IMR-90 (cell line): ENCODE data around the gene NFYC. TPM values are rescaled to one million over a fixed set of nuclear protein-coding genes. Genes with fewer than 3 reads are reported as not detected.

ENCODE experiments used
- ATAC-seq: fragments of 200-7000 bp; cut with Tn5 transposase; 2 replicates; pipeline ENCODE4 v1.9.1; 2020; ENCODE audit warnings: low read depth, mild to moderate bottlenecking, moderate library complexity
- BruUV-seq: library from RNA; stranded (reverse); fragments of 400-500 nt; replicated peaks from 2 replicates; lab custom pipeline; 2021; lab: Mats Ljungman, UMichigan
- CTCF ChIA-PET: fragments of 300-600 bp; formaldehyde crosslinking; extraction: SDS; loops from one replicate; lab custom pipeline; 2021; ENCODE audit warnings: antibody characterized with exemption; lab: Yijun Ruan, JAX
- POLR2A ChIA-PET: fragments of 300-600 bp; sonication (Branson Sonifier 250); formaldehyde crosslinking; loops from one replicate; lab custom pipeline; 2022; ENCODE audit warnings: antibody characterized with exemption; ENCODE audit not compliant: unreplicated experiment; lab: Charles Lee
- DNase-seq: peaks from one replicate; pipeline ENCODE4 v3.0.0; 2013
- H2AFZ ChIP-seq: replicated peaks from 2 replicates; pipeline ENCODE3; 2013; ENCODE audit warnings: low read length, mild to moderate bottlenecking; ENCODE audit not compliant: poor library complexity
- H2AK5ac ChIP-seq: 2 replicates; pipeline ENCODE4 v1.6.1; 2013; ENCODE audit warnings: low read depth, low read length, inconsistent platforms
- H2AK9ac ChIP-seq: replicated peaks from 2 replicates; pipeline ENCODE3; 2013; ENCODE audit warnings: mild to moderate bottlenecking, low read depth, low read length, moderate library complexity; ENCODE audit not compliant: poor library complexity
- H2BK120ac ChIP-seq: 2 replicates; pipeline ENCODE4 v1.6.1; 2013; ENCODE audit warnings: low read depth, low read length, inconsistent platforms
- H2BK15ac ChIP-seq: 3 replicates; pipeline ENCODE4 v1.6.1; 2013; ENCODE audit warnings: low read depth, low read length, inconsistent platforms
- H2BK20ac ChIP-seq: 2 replicates; pipeline ENCODE4 v1.6.1; 2013; ENCODE audit warnings: low read depth, mild to moderate bottlenecking, inconsistent platforms, low read length, moderate library complexity
- H2BK5ac ChIP-seq: 2 replicates; pipeline ENCODE4 v1.6.1; 2013; ENCODE audit warnings: mild to moderate bottlenecking, low read depth, low read length, inconsistent platforms; ENCODE audit not compliant: poor library complexity, severe bottlenecking
- H3K14ac ChIP-seq: replicated peaks from 2 replicates; pipeline ENCODE4 v1.6.1; 2013; ENCODE audit warnings: low read depth, low read length, inconsistent platforms
- H3K18ac ChIP-seq: 2 replicates; pipeline ENCODE4 v1.6.1; 2013; ENCODE audit warnings: low read depth, low read length, control low read depth
- H3K23ac ChIP-seq: 2 replicates; pipeline ENCODE4 v1.6.1; 2013; ENCODE audit warnings: low read depth, low read length, inconsistent platforms
- H3K27ac ChIP-seq: 2 replicates; pipeline ENCODE4 v1.5.1; 2013; ENCODE audit warnings: mild to moderate bottlenecking, control low read depth, low read length; ENCODE audit not compliant: insufficient read depth
- H3K27me3 ChIP-seq: 2 replicates; pipeline ENCODE4 v1.6.1; 2013; ENCODE audit warnings: low read length; ENCODE audit not compliant: control insufficient read depth, insufficient read depth
- H3K36me3 ChIP-seq: 2 replicates; pipeline ENCODE4 v1.6.1; 2013; ENCODE audit warnings: low read length, mixed read lengths; ENCODE audit not compliant: control insufficient read depth, insufficient read depth
- H3K4ac ChIP-seq: 2 replicates; pipeline ENCODE4 v1.6.1; 2013; ENCODE audit warnings: low read depth, low read length, inconsistent platforms
- H3K4me1 ChIP-seq: 2 replicates; pipeline ENCODE4 v1.6.1; 2013; ENCODE audit warnings: low read length, mixed read lengths; ENCODE audit not compliant: control insufficient read depth, insufficient read depth
- H3K4me2 ChIP-seq: 2 replicates; pipeline ENCODE4 v1.6.1; 2013; ENCODE audit warnings: low read depth, mild to moderate bottlenecking, control low read depth, low read length, moderate library complexity
- H3K4me3 ChIP-seq: 2 replicates; pipeline ENCODE4 v1.5.1; 2013; ENCODE audit warnings: low read depth, mild to moderate bottlenecking, control low read depth, low read length, moderate library complexity; ENCODE audit not compliant: insufficient read depth
- H3K56ac ChIP-seq: 2 replicates; pipeline ENCODE4 v1.6.1; 2013; ENCODE audit warnings: low read length, inconsistent platforms; ENCODE audit not compliant: insufficient read depth; ENCODE audit errors: extremely low read depth
- H3K79me1 ChIP-seq, 2 experiments: 2 replicates each; pipeline ENCODE4 v1.6.1; 2013; ENCODE audit warnings: low read length in 2 of 2, inconsistent platforms in 1 of 2, low read depth in 1 of 2
- H3K9ac ChIP-seq: 2 replicates; pipeline ENCODE4 v1.6.1; 2013; ENCODE audit warnings: low read depth, low read length, control low read depth
- H3K9me1 ChIP-seq: 2 replicates; pipeline ENCODE4 v1.6.1; 2013; ENCODE audit warnings: low read length, inconsistent platforms; ENCODE audit not compliant: insufficient read depth
- H3K9me3 ChIP-seq: 2 replicates; pipeline ENCODE4 v1.6.1; 2013; ENCODE audit warnings: low read length; ENCODE audit not compliant: control insufficient read depth, insufficient read depth
- H4K20me1 ChIP-seq: 2 replicates; pipeline ENCODE4 v1.6.1; 2013; ENCODE audit warnings: low read length, inconsistent platforms; ENCODE audit not compliant: insufficient read depth
- H4K5ac ChIP-seq: 2 replicates; pipeline ENCODE4 v1.6.1; 2013; ENCODE audit warnings: mild to moderate bottlenecking, low read depth, low read length, control low read depth
- H4K8ac ChIP-seq, 2 experiments: 2 replicates each; pipeline ENCODE4 v1.6.1; 2013; ENCODE audit warnings: low read depth in 2 of 2, low read length in 2 of 2, control low read depth in 1 of 2, inconsistent platforms in 1 of 2
- H4K91ac ChIP-seq: 2 replicates; pipeline ENCODE4 v1.6.1; 2013; ENCODE audit warnings: low read depth, low read length, inconsistent platforms; ENCODE audit not compliant: insufficient read depth
- CEBPB ChIP-seq: IDR thresholded peaks from 2 replicates; pipeline ENCODE4 v1.6.1; 2012; ENCODE audit warnings: low read depth, low read length, improper control_type of control experiment
- FOS ChIP-seq: fragments of 150-350 bp; IDR thresholded peaks from 2 replicates; pipeline ENCODE4 v1.6.1; 2016; ENCODE audit warnings: low read depth, low read length
- MAZ ChIP-seq: IDR thresholded peaks from 2 replicates; pipeline ENCODE4 v1.6.1; 2012; ENCODE audit warnings: low read depth, mild to moderate bottlenecking, low read length, improper control_type of control experiment, moderate library complexity, borderline replicate concordance
- MXI1 ChIP-seq: IDR thresholded peaks from 2 replicates; pipeline ENCODE4 v1.6.1; 2012; ENCODE audit warnings: low read depth, mild to moderate bottlenecking, low read length, moderate library complexity, borderline replicate concordance
- NFE2L2 ChIP-seq: fragments of 150-350 bp; IDR thresholded peaks from 2 replicates; pipeline ENCODE4 v1.6.1; 2016; ENCODE audit warnings: low read depth, mild to moderate bottlenecking, low read length
- POLR2A ChIP-seq: IDR thresholded peaks from 2 replicates; pipeline ENCODE4 v1.6.1; 2012; ENCODE audit warnings: mild to moderate bottlenecking, low read depth, low read length
- RAD21 ChIP-seq: IDR thresholded peaks from 2 replicates; pipeline ENCODE4 v1.6.1; 2012; ENCODE audit warnings: low read length, improper control_type of control experiment
- RCOR1 ChIP-seq: IDR thresholded peaks from 2 replicates; pipeline ENCODE4 v1.6.1; 2012; ENCODE audit warnings: mild to moderate bottlenecking, low read length, improper control_type of control experiment; ENCODE audit not compliant: insufficient replicate concordance
- RFX5 ChIP-seq: IDR thresholded peaks from 2 replicates; pipeline ENCODE4 v1.8.0; 2012; ENCODE audit warnings: low read depth, mild to moderate bottlenecking, low read length, moderate library complexity
- SMC3 ChIP-seq: fragments of 150-350 bp; IDR thresholded peaks from 2 replicates; pipeline ENCODE4 v1.6.1; 2016; ENCODE audit warnings: low read depth, mild to moderate bottlenecking, antibody characterized with exemption, low read length, moderate library complexity
- WGBS, 2 experiments: methylation state at CpG; one replicate each; pipeline versions ENCODE4 v1.1.5 to v1.1.7; 2013; ENCODE audit warnings: missing lambda C conversion rate in 2 of 2; ENCODE audit not compliant: insufficient read length in 1 of 2; ENCODE audit errors: extremely low coverage in 2 of 2; 5-methylcytosine and 5-hydroxymethylcytosine counted together
- dilution Hi-C: fragments of 300-500 bp; cut with HindIII; formaldehyde crosslinking; loops from one replicate; pipeline ENCODE4 v1.14.3; 2018; ENCODE audit warnings: low sequenced_read_pairs; ENCODE audit not compliant: unreplicated experiment
- in situ Hi-C: fragments of 300-500 bp; cut with MboI; formaldehyde crosslinking; loops from 3 replicates; pipeline ENCODE4 v1.14.3; 2019; ENCODE audit warnings: low sequenced_read_pairs, inconsistent platforms, mixed read lengths
- intact Hi-C: fragments of 100-400 bp; cut with micrococcal nuclease; formaldehyde crosslinking; loops from 2 replicates; pipeline ENCODE4 v1.10.0; 2022
- polyA plus RNA-seq, 3 experiments: library from polyadenylated mRNA; depleted of rRNA; stranded (reverse); fragments of >200 nt; gene quantifications; 2 replicates each; pipeline ENCODE4 v1.2.3, GENCODE V29; 2012; ENCODE audit warnings: low replicate concordance in 1 of 3
- total RNA-seq: library from RNA; depleted of rRNA; stranded (reverse); fragments of >200 nt; gene quantifications from 2 replicates; pipeline ENCODE4 v1.2.3, GENCODE V29; 2012
- TF ChIP-seq, protein P1 (sequence below): fragments of 150-350 bp; IDR thresholded peaks from 2 replicates; pipeline ENCODE4 v1.6.1; 2016; ENCODE audit warnings: low read depth, mild to moderate bottlenecking, low read length, moderate library complexity, borderline replicate concordance
- TF ChIP-seq, protein P2 (sequence below): fragments of 150-350 bp; IDR thresholded peaks from 2 replicates; pipeline ENCODE4 v1.6.1; 2017; ENCODE audit warnings: mild to moderate bottlenecking, antibody characterized with exemption, low read length, low read depth
- TF ChIP-seq, protein P3 (sequence below): conservative IDR thresholded peaks from 2 replicates; pipeline ENCODE4 v1.5.1; 2012; ENCODE audit warnings: mild to moderate bottlenecking, low read depth, low read length, improper control_type of control experiment

Gene NFYC
- total and polyA plus RNA-seq, 2 of the 4 experiments (the other 2 are of a cell fraction): 45.2 to 62.2 TPM

GRCh38 chr1:40664791-40665190, 26.7 kb upstream of the NFYC start:
- Histone ChIP-seq H2BK20ac (no peak overlapping the region), H3K18ac (no peak overlapping the region), H4K91ac (no peak overlapping the region), H4K8ac (no peak overlapping the region), H3K56ac (no peak overlapping the region), H3K4ac (no peak overlapping the region), H3K79me1 (no peaks in the 10 kb centered on the region), H3K23ac (no peak overlapping the region), H3K14ac (no peak overlapping the region), H3K9me3 (no peaks in the 10 kb centered on the region), H3K4me1 (no peaks in the 10 kb centered on the region; the same call in 1 of the 2 replicates), H3K27ac (no peak overlapping the region), H2BK5ac (no peak overlapping the region), H2AK5ac (no peak overlapping the region), H3K27me3 (peaks cover 26% of the 10 kb centered on the region), H3K9me1 (no peaks in the 10 kb centered on the region; the same call in 1 of the 2 replicates), H4K5ac (no peak overlapping the region), H2BK15ac (no peak overlapping the region), H3K36me3 (no peaks in the 10 kb centered on the region), H3K4me2 (no peak overlapping the region), H4K20me1 (no peaks in the 10 kb centered on the region), H2AK9ac (no peak overlapping the region), H2AFZ (no peak overlapping the region), H2BK120ac (no peak overlapping the region), H3K4me3 (no peak overlapping the region), H3K9ac (no peak overlapping the region)
- ChIA-PET CTCF (no interaction called here), POLR2A (interaction anchor here (0.6 kb wide), 1 partner anchor 122 kb away, joined by 4 read pairs; no protein-coding TSS in a partner anchor)
- in situ Hi-C loops (no loop called here), intact Hi-C loops (loop anchor here (5.0 to 10.0 kb wide), 2 partner anchors 130 to 522 kb away; partner anchors contain the start of gene ZNF684), dilution Hi-C loops (no loop called here)
- ATAC-seq (no peak), DNase-seq (no peak)
- WGBS, 2 experiments: no CpG with 5 or more reads among the region's 2 CpGs
- TF ChIP-seq RFX5 (no peak), MXI1 (no peak), CEBPB (no peak), RAD21 (no peak), RCOR1 (no peak), FOS (no peak), POLR2A (no peak), NFE2L2 (no peak), SMC3 (no peak), MAZ (no peak)
- TF ChIP-seq, protein P1, sequence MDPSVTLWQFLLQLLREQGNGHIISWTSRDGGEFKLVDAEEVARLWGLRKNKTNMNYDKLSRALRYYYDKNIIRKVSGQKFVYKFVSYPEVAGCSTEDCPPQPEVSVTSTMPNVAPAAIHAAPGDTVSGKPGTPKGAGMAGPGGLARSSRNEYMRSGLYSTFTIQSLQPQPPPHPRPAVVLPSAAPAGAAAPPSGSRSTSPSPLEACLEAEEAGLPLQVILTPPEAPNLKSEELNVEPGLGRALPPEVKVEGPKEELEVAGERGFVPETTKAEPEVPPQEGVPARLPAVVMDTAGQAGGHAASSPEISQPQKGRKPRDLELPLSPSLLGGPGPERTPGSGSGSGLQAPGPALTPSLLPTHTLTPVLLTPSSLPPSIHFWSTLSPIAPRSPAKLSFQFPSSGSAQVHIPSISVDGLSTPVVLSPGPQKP: no peak
- TF ChIP-seq, protein P2, sequence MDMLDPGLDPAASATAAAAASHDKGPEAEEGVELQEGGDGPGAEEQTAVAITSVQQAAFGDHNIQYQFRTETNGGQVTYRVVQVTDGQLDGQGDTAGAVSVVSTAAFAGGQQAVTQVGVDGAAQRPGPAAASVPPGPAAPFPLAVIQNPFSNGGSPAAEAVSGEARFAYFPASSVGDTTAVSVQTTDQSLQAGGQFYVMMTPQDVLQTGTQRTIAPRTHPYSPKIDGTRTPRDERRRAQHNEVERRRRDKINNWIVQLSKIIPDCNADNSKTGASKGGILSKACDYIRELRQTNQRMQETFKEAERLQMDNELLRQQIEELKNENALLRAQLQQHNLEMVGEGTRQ: no peak
- TF ChIP-seq, protein P3, sequence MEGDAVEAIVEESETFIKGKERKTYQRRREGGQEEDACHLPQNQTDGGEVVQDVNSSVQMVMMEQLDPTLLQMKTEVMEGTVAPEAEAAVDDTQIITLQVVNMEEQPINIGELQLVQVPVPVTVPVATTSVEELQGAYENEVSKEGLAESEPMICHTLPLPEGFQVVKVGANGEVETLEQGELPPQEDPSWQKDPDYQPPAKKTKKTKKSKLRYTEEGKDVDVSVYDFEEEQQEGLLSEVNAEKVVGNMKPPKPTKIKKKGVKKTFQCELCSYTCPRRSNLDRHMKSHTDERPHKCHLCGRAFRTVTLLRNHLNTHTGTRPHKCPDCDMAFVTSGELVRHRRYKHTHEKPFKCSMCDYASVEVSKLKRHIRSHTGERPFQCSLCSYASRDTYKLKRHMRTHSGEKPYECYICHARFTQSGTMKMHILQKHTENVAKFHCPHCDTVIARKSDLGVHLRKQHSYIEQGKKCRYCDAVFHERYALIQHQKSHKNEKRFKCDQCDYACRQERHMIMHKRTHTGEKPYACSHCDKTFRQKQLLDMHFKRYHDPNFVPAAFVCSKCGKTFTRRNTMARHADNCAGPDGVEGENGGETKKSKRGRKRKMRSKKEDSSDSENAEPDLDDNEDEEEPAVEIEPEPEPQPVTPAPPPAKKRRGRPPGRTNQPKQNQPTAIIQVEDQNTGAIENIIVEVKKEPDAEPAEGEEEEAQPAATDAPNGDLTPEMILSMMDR: no peak
- BruUV-seq: no TSS peak
